ENCODE results near the gene BNIP1.

DNA sequence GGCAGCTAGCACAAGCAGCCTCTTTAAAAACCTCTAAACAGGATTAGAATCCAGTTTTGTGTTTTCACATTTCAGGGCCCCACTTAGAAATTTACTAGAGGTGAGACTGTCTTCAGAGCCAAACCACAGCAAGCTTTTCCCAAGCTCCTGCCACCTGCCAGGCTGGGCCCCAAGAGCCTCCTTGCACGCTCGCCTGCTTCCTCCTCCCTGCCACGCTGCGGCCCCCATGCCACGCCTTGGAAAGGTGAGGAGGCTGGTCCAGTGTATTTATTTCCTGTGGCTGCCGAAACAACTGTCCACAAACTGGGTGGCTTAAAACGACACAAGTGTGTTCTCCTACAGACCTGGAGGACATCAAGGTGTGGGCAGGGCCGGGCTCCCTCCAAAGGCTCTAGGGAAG is 47.2 kb downstream of the BNIP1 start:
- TF ChIP-seq, protein P1, sequence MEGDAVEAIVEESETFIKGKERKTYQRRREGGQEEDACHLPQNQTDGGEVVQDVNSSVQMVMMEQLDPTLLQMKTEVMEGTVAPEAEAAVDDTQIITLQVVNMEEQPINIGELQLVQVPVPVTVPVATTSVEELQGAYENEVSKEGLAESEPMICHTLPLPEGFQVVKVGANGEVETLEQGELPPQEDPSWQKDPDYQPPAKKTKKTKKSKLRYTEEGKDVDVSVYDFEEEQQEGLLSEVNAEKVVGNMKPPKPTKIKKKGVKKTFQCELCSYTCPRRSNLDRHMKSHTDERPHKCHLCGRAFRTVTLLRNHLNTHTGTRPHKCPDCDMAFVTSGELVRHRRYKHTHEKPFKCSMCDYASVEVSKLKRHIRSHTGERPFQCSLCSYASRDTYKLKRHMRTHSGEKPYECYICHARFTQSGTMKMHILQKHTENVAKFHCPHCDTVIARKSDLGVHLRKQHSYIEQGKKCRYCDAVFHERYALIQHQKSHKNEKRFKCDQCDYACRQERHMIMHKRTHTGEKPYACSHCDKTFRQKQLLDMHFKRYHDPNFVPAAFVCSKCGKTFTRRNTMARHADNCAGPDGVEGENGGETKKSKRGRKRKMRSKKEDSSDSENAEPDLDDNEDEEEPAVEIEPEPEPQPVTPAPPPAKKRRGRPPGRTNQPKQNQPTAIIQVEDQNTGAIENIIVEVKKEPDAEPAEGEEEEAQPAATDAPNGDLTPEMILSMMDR (IDR thresholded peaks at IDR 0.05) = no peak
- no peak for TF ChIP-seq POLR2A (IDR thresholded peaks at IDR 0.05)
